ENCODE measurements around the gene ARPC4.

Gene ARPC4

GRCh38 chr3:9793161-9793781 lies 389 bp downstream of the ARPC4 start:
- no peak for DNase-seq (ENCODE audit: low read depth)

GRCh38 chr3:9794400-9794799 lies 1.5 kb downstream of the ARPC4 start:
- no peak for DNase-seq (ENCODE audit: low read depth)

- DNase-seq (ENCODE audit: low read depth) = no peak
Measured at GRCh38 chr3:9795207-9795606, 2.3 kb downstream of the ARPC4 start.

DNA sequence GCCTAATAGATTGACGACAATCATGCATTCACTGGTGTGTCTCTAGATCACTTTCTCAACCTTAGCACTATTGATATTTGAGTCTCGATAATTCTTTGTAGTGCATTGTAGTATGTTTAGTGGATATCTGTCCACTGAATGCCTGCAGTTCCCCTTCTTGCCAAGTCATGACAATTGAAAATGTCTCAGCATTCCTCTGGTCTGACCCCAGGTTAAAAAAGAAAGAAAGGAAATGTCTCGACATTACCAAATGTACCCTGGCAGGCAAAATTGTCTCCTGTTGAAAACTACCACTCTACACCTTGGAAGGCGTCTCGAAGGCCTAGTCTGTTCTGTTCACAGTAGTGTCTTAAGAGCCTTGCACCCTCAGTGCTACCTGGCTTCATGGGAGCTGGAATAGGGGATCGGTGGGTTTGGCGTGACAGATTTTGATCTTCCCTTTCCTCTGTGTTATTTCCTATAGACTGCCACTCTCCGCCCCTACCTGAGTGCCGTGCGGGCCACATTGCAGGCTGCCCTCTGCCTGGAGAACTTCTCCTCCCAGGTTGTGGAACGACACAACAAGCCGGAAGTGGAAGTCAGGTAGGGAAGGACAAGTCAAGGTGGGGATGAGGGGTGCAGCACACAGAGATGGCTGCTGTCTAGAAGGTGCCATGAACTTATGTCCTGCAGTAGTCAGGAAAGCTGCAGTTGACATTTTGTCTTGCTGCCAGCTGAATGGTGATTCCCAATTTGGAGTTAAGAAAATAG lies 4.5 kb downstream of the ARPC4 start:
- no peak for DNase-seq (ENCODE audit: low read depth)

DNA sequence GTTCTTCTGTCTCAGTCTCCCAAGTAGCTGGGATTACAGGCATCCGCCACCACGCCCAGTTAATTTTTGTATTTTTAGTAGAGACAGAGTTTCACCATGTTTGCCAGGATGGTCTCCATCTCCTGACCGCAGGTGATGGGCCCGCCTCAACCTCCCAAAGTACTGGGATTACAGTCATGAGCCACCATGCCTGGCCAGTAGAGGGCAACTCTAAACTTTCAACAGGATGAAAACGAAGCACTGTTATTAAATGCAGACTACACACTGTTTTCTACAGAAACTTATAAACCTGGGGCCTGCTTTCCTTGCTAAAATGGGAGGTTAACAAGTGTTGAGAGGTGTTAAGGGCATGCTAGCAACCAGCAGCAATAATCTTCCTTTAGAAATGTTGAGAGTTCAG lies 7.6 kb downstream of the ARPC4 start:
- no peak for DNase-seq (ENCODE audit: low read depth)

- no peak for DNase-seq (ENCODE audit: low read depth)
Measured at GRCh38 chr3:9803494-9803893, 10.6 kb downstream of the ARPC4 start.

- DNase-seq (ENCODE audit: low read depth) = no peak
Measured at GRCh38 chr3:9804996-9805395, 12.1 kb downstream of the ARPC4 start.

DNA sequence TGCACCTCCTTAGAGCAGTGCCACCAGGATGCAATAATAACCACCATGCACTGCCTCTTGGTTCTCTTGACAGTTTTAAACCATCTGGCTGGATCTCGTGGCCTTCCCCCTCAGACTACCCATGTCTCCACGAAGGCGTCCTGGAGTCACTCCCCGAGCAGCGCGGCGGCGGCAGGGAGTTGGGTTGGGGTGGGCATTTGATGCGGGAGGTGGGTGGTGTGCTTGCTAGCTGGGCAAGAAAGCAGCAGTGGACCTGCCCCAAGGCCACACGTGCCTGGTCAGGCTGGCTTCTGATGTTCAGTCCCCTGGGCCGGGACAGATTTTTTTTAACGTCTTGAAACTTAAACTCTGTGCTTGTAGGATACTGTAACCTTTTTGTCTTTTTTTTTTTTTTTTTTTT lies 13.3 kb downstream of the ARPC4 start:
- DNase-seq (ENCODE audit: low read depth) = no peak

DNA sequence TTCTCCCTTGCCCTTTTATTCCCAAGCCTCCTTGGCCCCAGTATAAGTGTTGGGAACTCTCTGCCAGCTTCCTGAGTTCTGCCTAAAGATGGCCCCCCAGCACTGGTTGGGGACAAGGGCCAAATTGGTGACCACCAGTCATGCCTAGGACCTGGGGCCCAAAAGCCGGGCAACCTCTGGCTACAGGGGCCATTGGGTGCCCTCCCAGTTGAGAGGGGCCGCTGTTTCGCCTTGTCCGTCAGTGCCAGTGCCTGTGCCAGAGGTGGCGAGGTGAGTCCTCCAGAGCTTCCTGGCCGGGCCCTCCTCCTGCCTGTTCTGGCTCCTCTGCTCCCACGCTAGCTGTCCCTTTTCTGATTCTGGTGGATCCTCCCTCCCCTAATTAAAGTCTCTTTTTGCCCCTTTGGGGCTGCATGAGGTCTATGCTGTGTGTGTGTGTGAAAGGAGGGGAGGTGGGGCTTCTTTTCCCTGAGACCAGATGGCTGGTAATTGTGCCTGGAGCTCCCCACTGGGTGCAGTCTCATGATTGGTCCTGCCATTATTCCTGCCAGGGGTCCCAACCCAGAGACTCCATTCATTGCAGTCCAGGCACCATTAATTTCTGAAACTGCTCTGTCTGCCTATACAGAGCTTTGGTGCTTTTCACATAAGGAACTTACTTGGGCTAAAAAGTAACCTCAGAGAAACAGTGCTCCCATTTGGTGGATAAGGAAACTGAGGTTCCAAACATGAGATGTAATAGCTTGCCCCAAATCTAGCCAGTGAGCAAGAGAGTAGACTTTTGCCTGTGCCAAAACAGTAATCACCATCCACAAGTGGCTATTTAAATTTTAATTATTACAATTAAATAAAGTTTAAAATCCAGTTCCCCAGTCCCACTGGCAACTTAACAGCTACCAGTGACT lies 14.1 kb downstream of the ARPC4 start:
- DNase-seq (ENCODE audit: low read depth) = no peak

DNA sequence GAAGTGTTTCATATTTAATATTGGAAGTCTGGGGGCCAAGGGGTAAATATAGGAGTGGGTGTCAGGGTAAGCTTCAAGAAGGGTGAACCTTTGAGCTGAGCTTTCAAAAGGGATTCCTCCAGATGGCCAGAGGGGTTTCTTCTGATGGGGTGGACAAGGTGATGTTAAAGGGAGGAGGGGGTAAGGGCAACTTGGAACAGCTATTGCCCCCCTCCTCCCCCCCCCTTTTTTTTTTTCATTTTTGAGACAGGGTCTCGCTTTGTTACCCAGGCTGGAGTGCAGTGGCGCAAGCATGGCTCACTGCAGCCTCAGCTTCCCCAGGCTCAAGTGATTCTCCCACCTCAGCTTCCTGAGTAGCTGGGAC lies 15.1 kb downstream of the ARPC4 start:
- DNase-seq (ENCODE audit: low read depth) = no peak

GRCh38 chr3:9808345-9809037 lies 15.6 kb downstream of the ARPC4 start:
- peak; percentile 20 for DNase-seq (ENCODE audit: low read depth)

GRCh38 chr3:9809239-9809614 lies 16.3 kb downstream of the ARPC4 start:
- no peak for DNase-seq (ENCODE audit: low read depth)

- no peak for DNase-seq (ENCODE audit: low read depth)
Measured at GRCh38 chr3:9809615-9810432, 16.9 kb downstream of the ARPC4 start, which contains the start of gene TTLL3. TSS of gene TTLL3 (plus strand) at chr3:9810262. CDS start at chr3:9810662, 400 bp downstream.

- DNase-seq (ENCODE audit: low read depth) = no peak
Measured at GRCh38 chr3:9810433-9810770, 17.5 kb downstream of the ARPC4 start.

GRCh38 chr3:9810846-9811245 lies 18.0 kb downstream of the ARPC4 start:
- no peak for DNase-seq (ENCODE audit: low read depth)

DNA sequence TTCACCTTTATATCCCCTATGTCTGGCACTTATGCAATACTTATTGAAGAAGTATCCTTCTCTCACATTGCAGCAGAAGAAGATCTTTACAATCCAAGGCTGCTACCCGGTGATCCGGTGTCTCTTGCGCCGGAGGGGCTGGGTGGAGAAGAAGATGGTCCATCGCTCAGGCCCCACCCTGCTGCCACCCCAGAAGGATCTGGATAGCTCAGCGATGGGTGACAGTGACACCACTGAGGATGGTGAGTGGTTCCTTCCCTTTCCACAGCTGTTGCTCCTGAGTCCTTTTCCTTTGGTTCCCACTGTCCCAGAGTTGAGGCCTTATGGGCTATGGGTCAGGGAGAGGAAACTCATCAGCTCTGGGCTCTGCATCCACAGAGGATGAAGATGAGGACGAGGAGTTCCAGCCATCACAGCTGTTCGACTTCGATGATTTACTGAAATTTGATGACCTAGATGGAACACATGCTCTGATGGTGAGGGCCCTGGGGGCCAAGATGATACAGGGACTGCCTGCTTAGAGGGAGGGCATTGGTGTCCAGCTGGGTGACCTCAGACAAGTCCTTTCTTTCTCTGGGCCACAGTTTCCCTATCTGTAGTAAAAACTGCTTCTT lies 20.1 kb downstream of the ARPC4 start:
- no peak for DNase-seq (ENCODE audit: low read depth)

DNA sequence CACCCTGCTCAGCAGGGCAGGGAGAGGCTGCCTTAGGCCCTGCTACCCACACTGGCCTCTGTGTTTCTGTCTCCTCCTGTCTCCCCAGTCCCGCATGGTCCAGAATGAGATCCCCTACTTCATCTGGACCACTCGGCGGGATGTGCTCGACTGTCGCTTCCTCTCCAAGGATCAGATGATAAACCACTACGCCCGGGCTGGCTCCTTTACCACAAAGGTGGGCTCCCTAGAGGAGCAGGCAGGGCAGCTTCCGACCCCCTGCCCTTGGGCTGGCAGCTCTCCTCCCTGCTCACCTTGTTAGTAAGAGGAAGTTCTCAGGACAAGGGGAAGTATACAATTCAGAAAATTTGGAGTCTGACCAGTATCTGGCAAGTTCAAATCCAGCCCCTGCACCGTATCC lies 23.1 kb downstream of the ARPC4 start:
- DNase-seq (ENCODE audit: low read depth) = no peak

- no peak for DNase-seq (ENCODE audit: low read depth)
Measured at GRCh38 chr3:9817436-9817835, 24.6 kb downstream of the ARPC4 start.

- DNase-seq (ENCODE audit: low read depth) = no peak
Measured at GRCh38 chr3:9818666-9819335, 25.9 kb downstream of the ARPC4 start.

GRCh38 chr3:9820543-9820942 lies 27.7 kb downstream of the ARPC4 start:
- DNase-seq (ENCODE audit: low read depth) = no peak

DNA sequence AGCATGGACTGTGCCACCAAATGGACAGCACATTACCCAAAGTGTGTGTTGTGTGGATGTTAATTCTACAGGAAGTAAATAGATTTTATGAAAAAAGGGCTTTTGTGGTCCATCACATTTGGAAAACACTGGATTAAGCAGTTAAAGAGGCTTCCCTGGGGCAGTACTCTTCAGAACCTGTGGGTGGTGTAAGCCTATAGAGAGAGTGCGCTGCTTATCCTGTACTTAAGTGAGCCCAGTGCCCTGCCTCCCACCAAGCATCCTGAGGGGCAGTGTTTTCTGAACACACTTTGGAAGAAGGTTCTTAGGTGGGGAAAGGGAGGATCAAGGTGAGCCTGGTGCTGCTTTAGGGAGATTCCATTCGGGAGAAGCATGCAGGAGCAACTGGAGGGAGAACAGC lies 28.1 kb downstream of the ARPC4 start:
- no peak for DNase-seq (ENCODE audit: low read depth)
